GM19193 (cell line): ENCODE data around the gene PLEKHH3.

Experiments
- POLR2A ChIP-seq: IDR thresholded peaks from 4 replicates; pipeline ENCODE4 v1.6.1; 2011; ENCODE audit not compliant: insufficient read depth, insufficient read length; ENCODE audit errors: extremely low read depth

The PLEKHH3 gene

GRCh38 chr17:42694524-42694923 is 17.7 kb upstream of the PLEKHH3 start:
- no peak for TF ChIP-seq POLR2A

GRCh38 chr17:42692489-42692888 is 15.7 kb upstream of the PLEKHH3 start:
- no peak for TF ChIP-seq POLR2A

GRCh38 chr17:42691021-42691545 is 14.3 kb upstream of the PLEKHH3 start:
- TF ChIP-seq POLR2A, result no peak

GRCh38 chr17:42690596-42690995 is 13.8 kb upstream of the PLEKHH3 start:
- no peak for TF ChIP-seq POLR2A

- no peak for TF ChIP-seq POLR2A
Observed at GRCh38 chr17:42687707-42688320, 11.0 kb upstream of the PLEKHH3 start.

- TF ChIP-seq POLR2A, result no peak
Observed at GRCh38 chr17:42686520-42687128, 9.8 kb upstream of the PLEKHH3 start.

GRCh38 chr17:42685831-42686230 is 9.0 kb upstream of the PLEKHH3 start:
- no peak for TF ChIP-seq POLR2A

- no peak for TF ChIP-seq POLR2A
Observed at GRCh38 chr17:42684929-42685556, 8.2 kb upstream of the PLEKHH3 start.

- no peak for TF ChIP-seq POLR2A
Observed at GRCh38 chr17:42683407-42684034, 6.7 kb upstream of the PLEKHH3 start.

GRCh38 chr17:42682722-42683403 is 6.1 kb upstream of the PLEKHH3 start:
- TF ChIP-seq POLR2A, result no peak

- TF ChIP-seq POLR2A, result no peak
Observed at GRCh38 chr17:42681976-42682721, 5.4 kb upstream of the PLEKHH3 start, which contains the start of gene CNTNAP1. TSS of gene CNTNAP1 (plus strand) at chr17:42682531. CDS start at chr17:42682830, 299 bp downstream.

- no peak for TF ChIP-seq POLR2A
Observed at GRCh38 chr17:42680331-42680808, 3.6 kb upstream of the PLEKHH3 start.

GRCh38 chr17:42679492-42680330 is 2.9 kb upstream of the PLEKHH3 start:
- TF ChIP-seq POLR2A, result peak; percentile 72
